ENCODE results near the gene CLCA4.

CLCA4 gene

DNA sequence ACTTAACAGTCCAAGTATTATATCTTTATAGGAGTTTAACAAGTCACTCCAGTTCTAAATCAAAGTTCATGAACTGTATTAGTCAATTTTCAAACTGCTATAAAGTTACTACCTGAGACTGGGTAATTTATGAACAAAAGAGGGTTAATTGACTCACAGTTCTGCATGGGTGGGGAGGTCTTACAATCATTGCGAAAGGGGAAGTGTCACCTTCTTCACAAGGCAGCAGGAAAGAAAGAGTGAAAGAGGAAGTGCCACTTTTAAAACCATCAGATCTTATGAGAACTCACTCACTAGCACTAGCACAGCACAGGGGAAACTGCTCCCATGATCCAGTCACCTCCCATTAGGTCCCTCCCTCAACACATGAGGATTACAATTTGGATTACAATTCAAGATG lies 70.0 kb downstream of the CLCA4 start:
- DNase-seq = no peak

DNA sequence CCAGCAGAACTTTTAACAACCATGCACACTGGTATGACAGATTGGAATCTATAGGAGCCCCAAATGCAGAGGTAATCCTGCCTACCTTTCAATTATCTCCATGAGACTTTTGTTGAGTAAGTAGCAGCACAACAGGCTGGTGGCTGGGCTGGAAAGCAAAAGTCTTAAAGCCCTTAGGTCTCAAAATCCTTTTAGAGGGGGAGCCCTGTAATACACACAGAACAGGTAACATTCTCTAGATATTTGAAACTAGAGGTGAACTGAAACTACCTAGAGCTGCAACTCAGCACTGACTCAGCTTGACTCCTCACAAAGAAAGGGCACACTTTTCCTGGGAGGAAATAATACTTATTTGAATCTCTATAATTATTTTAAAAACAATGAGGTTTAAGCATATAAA lies 71.5 kb downstream of the CLCA4 start:
- DNase-seq = no peak

DNA sequence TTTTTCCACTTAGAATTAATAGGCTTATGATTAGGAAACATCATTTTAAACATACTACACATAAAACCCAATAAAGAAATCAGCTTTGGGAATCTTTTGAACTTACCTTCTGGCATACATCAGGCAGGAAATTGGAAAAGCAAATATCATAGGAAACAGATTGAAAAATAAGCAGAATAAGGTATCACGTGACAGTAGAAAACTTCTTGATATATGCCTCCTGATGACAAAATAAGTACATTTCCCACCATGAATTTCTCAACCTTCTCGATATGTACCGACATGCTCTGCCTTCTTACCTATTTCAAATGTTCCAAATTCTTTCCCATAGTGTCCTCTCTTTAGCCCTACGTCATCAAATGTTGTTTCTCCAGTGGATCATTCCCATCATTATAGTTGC lies 72.4 kb downstream of the CLCA4 start:
- no peak for DNase-seq

DNA sequence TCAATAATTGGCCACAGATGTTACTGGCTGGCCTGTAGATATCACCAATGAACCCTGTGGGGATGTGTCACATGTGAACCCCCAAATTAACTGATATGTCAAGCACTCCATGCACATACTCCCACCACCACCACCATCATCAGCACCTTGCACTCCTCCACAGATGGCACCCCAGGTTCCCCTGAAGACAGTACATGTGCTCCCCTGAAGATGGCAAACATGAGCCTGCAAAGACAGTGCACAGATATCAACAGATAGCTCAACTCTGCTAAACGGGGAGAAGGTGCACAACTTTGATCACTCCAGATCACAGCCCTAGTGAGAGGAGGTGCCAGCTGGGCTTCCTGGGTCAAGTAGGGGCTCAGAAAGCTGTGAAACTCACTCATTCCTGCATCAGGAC lies 74.4 kb downstream of the CLCA4 start:
- no peak for DNase-seq

All from right kidney (tissue), 1 donor.